ENCODE data around the gene CXCL17.
"Not testable (repeated sequence)": the region's sequence is repeated elsewhere in the genome, so short reads cannot be mapped to it uniquely, and the experiment has no call there.

The CXCL17 gene

GRCh38 chr19:42442833-42443232 lies at the start of gene CXCL17:
TSS of gene CXCL17 (minus strand) at chr19:42442946. CDS start at chr19:42442832, 114 bp downstream.
- DNase-seq = no peak

- DNase-seq = no peak
Measured at GRCh38 chr19:42488783-42489521, 46.2 kb upstream of the CXCL17 start.

- DNase-seq = no peak
Measured at GRCh38 chr19:42487798-42488178, 45.0 kb upstream of the CXCL17 start.

- no peak for DNase-seq
Measured at GRCh38 chr19:42487032-42487797, 44.5 kb upstream of the CXCL17 start.

GRCh38 chr19:42485036-42485435 lies 42.3 kb upstream of the CXCL17 start:
- not testable (repeated sequence) for DNase-seq

- no peak for DNase-seq
Measured at GRCh38 chr19:42480335-42481095, 37.8 kb upstream of the CXCL17 start.

GRCh38 chr19:42479736-42480135 lies 37.0 kb upstream of the CXCL17 start:
- DNase-seq = no peak

- DNase-seq = no peak
Measured at GRCh38 chr19:42478765-42479311, 36.1 kb upstream of the CXCL17 start.

- DNase-seq = no peak
Measured at GRCh38 chr19:42477933-42478332, 35.2 kb upstream of the CXCL17 start.

GRCh38 chr19:42477117-42477516 lies 34.4 kb upstream of the CXCL17 start:
- DNase-seq = no peak

GRCh38 chr19:42475366-42475765 lies 32.6 kb upstream of the CXCL17 start:
- no peak for DNase-seq

GRCh38 chr19:42474743-42475142 lies 32.0 kb upstream of the CXCL17 start:
- no peak for DNase-seq

GRCh38 chr19:42473686-42474085 lies 30.9 kb upstream of the CXCL17 start:
- DNase-seq = no peak

GRCh38 chr19:42472402-42473147 lies 29.8 kb upstream of the CXCL17 start:
- no peak for DNase-seq

- no peak for DNase-seq
Measured at GRCh38 chr19:42471554-42472249, 29.0 kb upstream of the CXCL17 start.

- no peak for DNase-seq
Measured at GRCh38 chr19:42469311-42470235, 26.8 kb upstream of the CXCL17 start.

- DNase-seq = no peak
Measured at GRCh38 chr19:42468273-42468796, 25.6 kb upstream of the CXCL17 start.

GRCh38 chr19:42467183-42467760 lies 24.5 kb upstream of the CXCL17 start:
- DNase-seq = no peak

- DNase-seq = no peak
Measured at GRCh38 chr19:42466521-42467182, 23.9 kb upstream of the CXCL17 start.

Data from 8988T (cell line).